GM12874 (cell line): ENCODE results near the gene CASP9.

Experiments used
- TF ChIP-seq, protein P1 (sequence below): IDR thresholded peaks from 2 replicates; pipeline ENCODE4 v1.5.1; 2011; ENCODE audit warnings: low read depth, mild to moderate bottlenecking, control low read depth, low read length, moderate library complexity; ENCODE audit not compliant: insufficient read depth

The CASP9 gene

DNA sequence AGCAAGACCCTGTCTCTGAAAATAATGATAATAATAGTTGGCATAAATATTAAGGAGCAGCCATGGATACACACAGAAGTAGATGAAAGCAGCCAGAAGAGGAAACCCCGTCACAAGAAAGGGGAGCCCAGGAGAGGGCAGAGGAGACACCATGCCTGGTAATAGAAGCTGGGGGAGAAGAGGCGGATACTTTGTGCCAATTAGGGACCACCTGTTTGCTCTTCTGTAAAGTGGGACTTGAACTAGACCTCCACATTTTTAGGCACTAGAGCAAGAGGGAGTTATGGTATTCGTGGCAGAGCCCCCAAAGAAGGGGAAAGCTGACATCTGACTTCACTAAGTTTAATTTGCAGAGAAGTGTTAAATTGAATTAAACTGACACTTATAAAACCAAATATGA, 35.6 kb downstream of the CASP9 start:
- TF ChIP-seq, protein P1, sequence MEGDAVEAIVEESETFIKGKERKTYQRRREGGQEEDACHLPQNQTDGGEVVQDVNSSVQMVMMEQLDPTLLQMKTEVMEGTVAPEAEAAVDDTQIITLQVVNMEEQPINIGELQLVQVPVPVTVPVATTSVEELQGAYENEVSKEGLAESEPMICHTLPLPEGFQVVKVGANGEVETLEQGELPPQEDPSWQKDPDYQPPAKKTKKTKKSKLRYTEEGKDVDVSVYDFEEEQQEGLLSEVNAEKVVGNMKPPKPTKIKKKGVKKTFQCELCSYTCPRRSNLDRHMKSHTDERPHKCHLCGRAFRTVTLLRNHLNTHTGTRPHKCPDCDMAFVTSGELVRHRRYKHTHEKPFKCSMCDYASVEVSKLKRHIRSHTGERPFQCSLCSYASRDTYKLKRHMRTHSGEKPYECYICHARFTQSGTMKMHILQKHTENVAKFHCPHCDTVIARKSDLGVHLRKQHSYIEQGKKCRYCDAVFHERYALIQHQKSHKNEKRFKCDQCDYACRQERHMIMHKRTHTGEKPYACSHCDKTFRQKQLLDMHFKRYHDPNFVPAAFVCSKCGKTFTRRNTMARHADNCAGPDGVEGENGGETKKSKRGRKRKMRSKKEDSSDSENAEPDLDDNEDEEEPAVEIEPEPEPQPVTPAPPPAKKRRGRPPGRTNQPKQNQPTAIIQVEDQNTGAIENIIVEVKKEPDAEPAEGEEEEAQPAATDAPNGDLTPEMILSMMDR: no peak

DNA sequence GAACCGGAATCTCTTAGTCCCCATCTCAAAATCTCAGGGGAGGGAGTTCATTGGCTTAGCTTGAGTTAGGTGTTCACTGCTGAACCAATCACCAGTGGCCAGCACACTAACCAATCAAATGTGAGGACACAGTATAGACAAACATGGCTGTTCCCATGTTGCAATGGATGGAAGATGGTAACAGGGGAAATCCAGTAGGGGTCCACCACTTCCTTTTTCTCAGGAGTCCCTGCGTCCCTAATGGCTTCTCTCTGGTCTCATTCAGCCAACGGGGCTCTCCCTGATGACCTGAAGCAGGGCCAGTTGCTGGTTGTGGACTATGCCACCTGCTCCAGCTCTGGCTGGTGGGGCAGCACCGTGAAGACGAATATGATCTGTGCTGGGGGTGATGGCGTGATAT, 38.4 kb downstream of the CASP9 start:
- TF ChIP-seq, protein P1: no peak

DNA sequence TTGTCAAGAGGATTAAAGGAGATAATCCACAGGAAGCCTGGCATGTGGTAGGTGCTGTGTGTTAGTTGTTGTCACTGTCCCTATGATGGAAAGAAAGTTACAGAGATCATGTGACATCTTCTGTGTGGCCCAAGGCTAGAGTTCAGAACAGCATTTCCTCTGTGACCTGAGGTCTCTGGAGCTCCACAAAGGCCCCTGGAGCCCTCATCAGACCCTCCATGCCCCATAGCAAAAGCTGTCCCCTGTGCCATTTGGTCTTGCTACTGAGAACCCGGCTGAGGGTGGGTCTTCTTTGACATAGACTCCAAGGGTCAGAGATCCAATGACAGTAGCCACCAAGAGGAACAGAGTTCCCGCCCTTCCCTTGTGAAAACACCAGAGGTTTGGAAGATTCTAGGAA, 40.0 kb downstream of the CASP9 start:
- TF ChIP-seq, protein P1: no peak

DNA sequence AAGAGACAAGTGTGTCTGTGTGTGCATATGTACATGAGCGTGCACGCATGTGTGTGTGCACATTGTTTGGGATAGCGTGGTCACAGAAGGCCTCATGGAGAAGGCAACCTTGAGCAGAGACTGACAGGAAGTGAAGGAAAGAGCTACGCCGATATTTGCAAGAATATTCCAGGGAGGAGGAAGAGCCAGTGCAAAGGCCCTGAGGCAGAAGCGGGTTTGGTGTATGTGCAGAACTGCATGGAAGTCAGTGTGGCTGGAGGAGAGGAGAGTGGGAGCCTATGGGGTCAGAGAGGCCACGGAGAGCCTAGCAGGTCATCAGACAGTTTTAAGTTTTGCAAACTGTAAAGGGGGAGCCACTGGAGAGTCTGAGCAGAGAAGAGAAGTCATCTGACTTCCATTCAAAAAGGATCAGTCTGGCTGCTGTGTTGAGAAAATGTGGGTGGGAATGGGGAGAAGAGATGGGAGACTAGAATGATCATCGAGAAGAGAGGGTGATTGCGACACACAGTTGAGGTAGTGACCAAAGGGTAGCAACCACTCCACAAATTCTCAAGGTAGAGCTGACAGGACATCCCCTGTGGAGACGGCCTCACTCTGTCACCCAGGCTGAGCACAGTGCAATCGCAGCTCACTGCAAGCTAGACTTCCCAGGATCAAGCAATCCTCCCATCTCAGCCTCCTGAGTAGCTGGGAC, 44.2 kb downstream of the CASP9 start:
- TF ChIP-seq, protein P1: no peak

DNA sequence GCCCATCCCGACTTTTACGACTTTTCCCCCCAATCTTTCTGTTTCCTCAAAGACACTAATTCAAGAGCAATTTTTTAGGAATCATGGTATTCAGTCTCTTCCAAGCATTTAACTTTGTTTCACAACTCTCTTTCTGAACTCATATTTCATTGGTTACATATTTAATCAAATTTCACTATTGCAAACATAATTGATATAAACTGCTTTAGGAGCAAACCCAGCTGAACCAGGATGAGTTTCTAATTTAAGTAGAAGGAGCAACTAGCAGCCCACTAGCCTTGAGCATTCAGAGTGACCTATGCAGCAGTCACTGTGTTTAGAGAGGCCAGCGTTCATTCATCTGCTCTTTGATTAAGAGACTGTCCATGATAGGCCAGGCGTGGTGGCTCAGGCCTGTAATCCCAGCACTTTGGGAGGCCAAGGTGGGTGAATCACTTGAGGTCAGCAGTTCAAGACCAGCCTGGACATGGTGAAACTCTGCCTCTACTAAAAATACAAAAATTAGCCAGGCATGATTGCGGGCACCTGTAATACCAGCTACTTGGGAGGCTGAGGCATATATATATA, 46.3 kb downstream of the CASP9 start:
- TF ChIP-seq, protein P1: no peak

DNA sequence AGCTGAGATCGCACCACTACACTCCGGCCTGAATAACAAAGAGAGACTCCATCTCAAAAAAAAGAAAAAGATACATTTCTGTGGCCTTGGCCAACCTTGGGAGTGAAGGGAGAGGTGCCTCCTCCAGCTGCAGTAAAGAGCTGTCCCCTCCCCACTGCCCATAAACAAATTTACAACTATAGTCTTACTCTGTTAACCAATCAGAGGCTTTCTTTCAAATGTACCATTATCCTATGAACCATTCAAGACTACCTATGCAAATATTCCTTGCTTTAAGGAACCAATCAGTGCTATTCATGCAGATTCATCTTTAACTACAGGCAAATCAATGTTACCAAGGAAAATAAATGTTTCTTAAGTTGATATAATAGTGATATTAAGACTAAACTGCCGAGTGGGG, 47.1 kb downstream of the CASP9 start:
- TF ChIP-seq, protein P1: no peak

DNA sequence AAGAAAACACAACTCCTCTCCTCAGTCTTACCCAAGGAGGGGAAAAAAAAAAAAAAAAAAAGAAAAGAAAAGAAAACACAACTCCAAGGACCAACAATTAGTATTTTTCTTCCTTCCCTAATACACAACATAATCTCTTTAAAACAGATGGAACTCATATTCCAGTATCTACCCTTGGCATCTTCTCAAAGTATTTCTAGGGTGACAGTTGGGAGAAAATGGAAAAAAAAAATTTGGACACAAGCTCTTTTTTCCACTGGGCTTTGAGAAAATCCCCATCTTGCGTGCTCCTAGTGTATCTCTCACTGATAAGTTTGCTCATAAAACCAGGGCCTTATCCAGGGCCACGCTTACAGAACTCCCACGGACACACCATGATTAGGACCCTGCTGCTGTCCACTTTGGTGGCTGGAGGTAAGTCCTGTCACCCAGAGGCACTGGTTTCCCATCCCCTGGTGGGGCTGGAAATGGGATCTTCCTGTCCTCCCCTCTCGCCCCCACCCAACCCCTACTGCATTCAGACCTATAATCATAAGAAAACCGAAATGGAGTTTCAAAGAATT, 48.2 kb downstream of the CASP9 start, which contains the start of gene CELA2B:
CELA2B (plus strand) TSS at position 353 of the 563 bp plus-strand sequence; CDS start at position 375, 22 bp downstream.
- TF ChIP-seq, protein P1: no peak
